ENCODE data around the gene LHX8.

GRCh38 chr1:75130865-75131564 is 3.2 kb upstream of the LHX8 start:
- TF ChIP-seq, protein P1, sequence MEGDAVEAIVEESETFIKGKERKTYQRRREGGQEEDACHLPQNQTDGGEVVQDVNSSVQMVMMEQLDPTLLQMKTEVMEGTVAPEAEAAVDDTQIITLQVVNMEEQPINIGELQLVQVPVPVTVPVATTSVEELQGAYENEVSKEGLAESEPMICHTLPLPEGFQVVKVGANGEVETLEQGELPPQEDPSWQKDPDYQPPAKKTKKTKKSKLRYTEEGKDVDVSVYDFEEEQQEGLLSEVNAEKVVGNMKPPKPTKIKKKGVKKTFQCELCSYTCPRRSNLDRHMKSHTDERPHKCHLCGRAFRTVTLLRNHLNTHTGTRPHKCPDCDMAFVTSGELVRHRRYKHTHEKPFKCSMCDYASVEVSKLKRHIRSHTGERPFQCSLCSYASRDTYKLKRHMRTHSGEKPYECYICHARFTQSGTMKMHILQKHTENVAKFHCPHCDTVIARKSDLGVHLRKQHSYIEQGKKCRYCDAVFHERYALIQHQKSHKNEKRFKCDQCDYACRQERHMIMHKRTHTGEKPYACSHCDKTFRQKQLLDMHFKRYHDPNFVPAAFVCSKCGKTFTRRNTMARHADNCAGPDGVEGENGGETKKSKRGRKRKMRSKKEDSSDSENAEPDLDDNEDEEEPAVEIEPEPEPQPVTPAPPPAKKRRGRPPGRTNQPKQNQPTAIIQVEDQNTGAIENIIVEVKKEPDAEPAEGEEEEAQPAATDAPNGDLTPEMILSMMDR (IDR thresholded peaks at IDR 0.05): no peak
- TF ChIP-seq POLR2AphosphoS5 (IDR thresholded peaks at IDR 0.05) (no peak), POLR2A (IDR thresholded peaks at IDR 0.05) (no peak)
